ENCODE data around the gene XPO6. TPM values are rescaled to one million over a fixed set of nuclear protein-coding genes. Genes with fewer than 3 reads are reported as not detected.

XPO6 gene
- total RNA-seq, 4 donors from 2014 or later = 105 to 166 (median 141) TPM

DNA sequence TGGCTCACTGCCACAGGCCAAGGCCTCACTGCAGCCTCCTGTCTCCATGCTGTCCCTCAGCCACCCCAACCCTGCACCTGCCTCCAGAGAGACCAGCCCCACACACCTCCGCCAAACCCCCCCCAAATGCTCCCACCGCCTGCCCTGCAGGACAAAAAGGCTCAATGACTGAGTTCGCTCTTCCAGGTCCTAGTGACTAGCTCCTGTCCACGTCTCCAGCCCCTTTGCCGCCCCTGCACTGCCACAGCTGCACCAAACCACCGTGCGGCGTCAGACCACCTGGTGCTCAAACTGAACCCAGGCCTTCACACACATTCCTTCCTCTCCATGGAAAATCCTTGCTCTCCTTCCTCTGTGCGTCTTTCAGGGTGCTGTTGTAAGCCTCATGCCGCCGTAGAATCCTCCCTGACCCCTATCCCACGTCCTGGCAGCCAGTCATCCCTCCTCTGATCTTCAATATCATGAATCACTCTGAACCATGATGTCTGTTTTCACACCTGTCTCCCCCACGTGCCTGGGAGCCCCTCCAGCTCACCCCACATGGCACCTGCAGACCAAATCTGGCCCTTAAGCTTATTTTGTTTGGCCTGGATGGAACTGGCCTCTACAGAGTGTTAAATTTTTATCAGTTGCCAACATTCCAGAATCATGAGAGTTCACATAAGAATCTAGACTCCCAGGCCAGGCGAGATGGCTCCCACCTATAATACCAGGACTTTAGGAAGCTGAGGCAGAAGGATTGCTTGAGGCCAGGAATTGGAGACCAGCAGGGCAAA lies 144.0 kb downstream of the XPO6 start:
- no peaks in the 10 kb centered on the region for H3K9me3 ChIP-seq
- H3K4me3 ChIP-seq = no peak overlapping the region
- peaks cover 0 to 27% (median 2%) of the 10 kb centered on the region in 4 donors for H3K4me1 ChIP-seq
- peaks cover 0 to 16% of the 10 kb centered on the region in 2 donors for H3K27me3 ChIP-seq
- 52 to 65% methylated on average over 14 of the region's 14 CpGs for WGBS, 2 donors
- peak in 1 of 2 donors; percentile 23 for DNase-seq (ENCODE audit: low spot score in 2 of 2)
- TF ChIP-seq, protein P1, sequence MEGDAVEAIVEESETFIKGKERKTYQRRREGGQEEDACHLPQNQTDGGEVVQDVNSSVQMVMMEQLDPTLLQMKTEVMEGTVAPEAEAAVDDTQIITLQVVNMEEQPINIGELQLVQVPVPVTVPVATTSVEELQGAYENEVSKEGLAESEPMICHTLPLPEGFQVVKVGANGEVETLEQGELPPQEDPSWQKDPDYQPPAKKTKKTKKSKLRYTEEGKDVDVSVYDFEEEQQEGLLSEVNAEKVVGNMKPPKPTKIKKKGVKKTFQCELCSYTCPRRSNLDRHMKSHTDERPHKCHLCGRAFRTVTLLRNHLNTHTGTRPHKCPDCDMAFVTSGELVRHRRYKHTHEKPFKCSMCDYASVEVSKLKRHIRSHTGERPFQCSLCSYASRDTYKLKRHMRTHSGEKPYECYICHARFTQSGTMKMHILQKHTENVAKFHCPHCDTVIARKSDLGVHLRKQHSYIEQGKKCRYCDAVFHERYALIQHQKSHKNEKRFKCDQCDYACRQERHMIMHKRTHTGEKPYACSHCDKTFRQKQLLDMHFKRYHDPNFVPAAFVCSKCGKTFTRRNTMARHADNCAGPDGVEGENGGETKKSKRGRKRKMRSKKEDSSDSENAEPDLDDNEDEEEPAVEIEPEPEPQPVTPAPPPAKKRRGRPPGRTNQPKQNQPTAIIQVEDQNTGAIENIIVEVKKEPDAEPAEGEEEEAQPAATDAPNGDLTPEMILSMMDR (IDR thresholded peaks at IDR 0.05) = no peak
- peak in 1 of 2 donors; percentile 64 for TF ChIP-seq EP300 (IDR thresholded peaks at IDR 0.05)
- no peak overlapping the region for H3K27ac ChIP-seq
- H3K36me3 ChIP-seq = no peaks in the 10 kb centered on the region

DNA sequence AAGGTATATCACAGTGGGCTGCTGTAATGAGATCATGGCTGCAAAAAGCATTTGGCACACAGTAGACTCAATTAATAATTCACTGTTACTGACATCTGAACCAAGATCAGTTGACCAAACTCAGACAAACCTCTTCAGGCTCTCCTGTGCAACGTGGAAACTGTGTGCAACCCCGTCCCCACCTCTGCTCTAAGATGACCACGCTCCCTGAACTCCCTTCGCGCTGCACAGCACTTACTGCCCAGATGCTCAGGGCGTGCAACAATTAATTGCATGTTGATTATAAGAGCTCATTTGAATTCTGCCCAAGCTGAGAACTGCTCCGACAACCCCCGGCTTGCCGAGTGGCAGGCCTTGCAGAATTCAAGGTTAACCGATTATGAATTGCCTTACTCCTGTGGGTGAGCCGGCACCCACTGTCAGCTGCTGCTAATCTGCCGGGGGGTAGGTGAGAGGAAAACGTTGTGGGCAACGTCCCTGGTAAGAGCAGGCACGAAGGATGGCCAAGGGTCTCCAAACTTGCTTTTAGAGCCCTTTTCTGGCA lies 147.0 kb downstream of the XPO6 start:
- Histone ChIP-seq H3K9me3 (no peaks in the 10 kb centered on the region), H3K4me3 (no peak overlapping the region), H3K27ac (no peak overlapping the region), H3K4me1 (peaks cover 0 to 37% (median 4%) of the 10 kb centered on the region in 4 donors), H3K36me3 (no peaks in the 10 kb centered on the region), H3K27me3 (peaks cover 0 to 44% of the 10 kb centered on the region in 2 donors)
- 84% methylated on average over 15 of the region's 15 CpGs for WGBS, 2 donors
- DNase-seq (ENCODE audit: low spot score in 2 of 2) = no peak
- no peak for TF ChIP-seq EP300 (IDR thresholded peaks at IDR 0.05)
- TF ChIP-seq, protein P1 (IDR thresholded peaks at IDR 0.05) = no peak
- no peak for TF ChIP-seq POLR2A (IDR thresholded peaks at IDR 0.05)

- H3K4me3 ChIP-seq = no peak overlapping the region
- H3K4me1 ChIP-seq = peaks cover 0 to 37% (median 4%) of the 10 kb centered on the region in 4 donors
- peaks cover 0 to 50% of the 10 kb centered on the region in 2 donors for H3K27me3 ChIP-seq
These were observed 147.6 kb downstream of the XPO6 start for GRCh38 chr16:28064150-28064549.

DNA sequence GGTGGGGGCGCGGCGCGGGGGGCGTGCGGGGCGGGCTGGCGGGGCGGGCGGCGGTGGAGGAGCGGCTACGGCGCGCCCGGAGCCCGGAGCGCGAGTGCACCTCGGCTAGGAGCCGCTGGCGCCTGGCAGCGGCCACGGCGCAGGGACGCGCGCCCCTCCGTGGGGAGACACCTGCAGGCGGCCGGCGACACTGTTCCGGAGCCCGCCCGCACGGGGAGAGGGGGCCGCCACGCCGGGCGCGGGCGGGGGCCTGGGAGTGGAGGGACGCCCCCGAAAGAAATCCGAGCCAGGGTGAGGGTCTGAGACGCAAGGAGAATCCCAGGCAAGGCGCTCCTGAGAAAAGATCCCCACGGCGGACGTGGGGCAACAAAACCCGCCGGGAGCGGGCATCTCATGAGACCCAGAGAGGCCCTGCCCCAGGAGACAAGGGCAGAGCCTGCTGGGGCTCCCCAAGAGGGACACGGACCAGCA lies 148.1 kb downstream of the XPO6 start, which contains the start of gene GSG1L:
Gene GSG1L, minus strand, starts transcription at position 124 of the 471 bp plus-strand sequence. CDS start 290 bp downstream, outside the sequence.
- WGBS, 2 donors = 3 to 5% methylated on average over 8 to 29 of the region's 54 CpGs
- Histone ChIP-seq H3K36me3 (no peaks in the 10 kb centered on the region), H3K27me3 (peaks cover 0 to 52% of the 10 kb centered on the region in 2 donors), H3K9me3 (no peaks in the 10 kb centered on the region), H3K27ac (no peak within 1 kb of the TSS), H3K4me3 (peak within 1 kb of the TSS in 1 of 4 donors; percentile 40), H3K4me1 (peaks cover 0 to 35% (median 4%) of the 10 kb centered on the region in 4 donors)
- TF ChIP-seq EP300 (IDR thresholded peaks at IDR 0.05) (no peak), POLR2A (IDR thresholded peaks at IDR 0.05) (no peak)
- TF ChIP-seq, protein P1 (IDR thresholded peaks at IDR 0.05) = no peak
- no peak for DNase-seq (ENCODE audit: low spot score in 2 of 2)

More at GRCh38 chr16:28064150-28064549, 147.6 kb downstream of the XPO6 start:
- 17 to 58% methylated on average over 1 to 3 of the region's 3 CpGs for WGBS, 2 donors
- TF ChIP-seq, protein P1 (IDR thresholded peaks at IDR 0.05) = no peak
- TF ChIP-seq POLR2A (IDR thresholded peaks at IDR 0.05) = no peak
- TF ChIP-seq EP300 (IDR thresholded peaks at IDR 0.05) = no peak
- DNase-seq (ENCODE audit: low spot score in 2 of 2) = no peak
- H3K27ac ChIP-seq = no peak overlapping the region
- no peaks in the 10 kb centered on the region for H3K9me3 ChIP-seq
- no peaks in the 10 kb centered on the region for H3K36me3 ChIP-seq

Measured in tibial nerve (tissue), 4 donors.